ENCODE results near the gene ACVR2B.
"Not testable (repeated sequence)": the region's sequence is repeated elsewhere in the genome, so short reads cannot be mapped to it uniquely, and the experiment has no call there.

The ACVR2B gene

DNA sequence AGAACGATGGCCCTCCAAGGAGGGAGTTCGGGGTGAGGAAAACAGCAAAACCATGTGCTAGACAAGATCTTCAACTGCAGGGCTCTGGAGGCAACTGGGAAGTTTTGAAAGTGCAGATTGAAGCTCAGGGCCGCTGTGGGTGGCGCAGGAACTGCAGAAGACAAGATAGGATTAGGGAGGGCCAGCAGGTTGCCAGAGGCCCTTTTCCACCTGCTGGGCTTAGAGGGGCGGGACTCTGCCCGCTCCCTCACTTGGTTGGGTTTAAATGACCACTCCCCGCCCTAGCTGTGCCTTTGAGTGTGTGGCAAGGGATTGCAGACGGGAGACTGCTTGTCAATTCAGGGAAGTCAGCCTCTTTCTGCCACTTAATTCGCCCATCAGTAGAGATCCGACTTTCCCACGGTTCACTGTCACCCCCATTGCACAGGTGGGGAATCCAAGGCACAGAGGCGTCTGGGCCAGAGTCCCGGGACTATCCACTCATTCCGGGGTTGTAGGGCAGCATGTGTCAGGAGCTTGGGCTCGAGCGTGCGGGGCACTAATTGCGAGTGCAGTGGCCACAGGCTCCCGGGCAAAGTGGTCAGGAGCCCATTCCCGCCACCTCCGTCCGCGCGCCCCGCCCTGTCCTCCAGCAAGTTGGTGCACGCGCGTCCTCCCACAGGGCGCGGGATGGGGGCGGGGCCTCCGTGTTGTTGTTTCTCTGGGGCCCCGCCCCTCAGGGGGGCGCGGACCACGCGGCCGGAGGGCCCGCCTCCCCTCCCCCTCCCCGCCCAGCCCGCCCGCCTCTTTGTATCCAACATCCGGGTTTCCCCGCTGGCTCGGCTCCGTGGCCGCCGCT lies at the start of gene ACVR2B:
ACVR2B (plus strand) TSS at position 816 of the 838 bp plus-strand sequence. CDS start 433 bp downstream, outside the sequence.
- peak; percentile 39 to 52 for DNase-seq (ENCODE audit: low read depth in 2 of 2)

- DNase-seq (ENCODE audit: low read depth in 2 of 2), result no peak
These were observed 49.4 kb upstream of the ACVR2B start for GRCh38 chr3:38404286-38404685.

DNA sequence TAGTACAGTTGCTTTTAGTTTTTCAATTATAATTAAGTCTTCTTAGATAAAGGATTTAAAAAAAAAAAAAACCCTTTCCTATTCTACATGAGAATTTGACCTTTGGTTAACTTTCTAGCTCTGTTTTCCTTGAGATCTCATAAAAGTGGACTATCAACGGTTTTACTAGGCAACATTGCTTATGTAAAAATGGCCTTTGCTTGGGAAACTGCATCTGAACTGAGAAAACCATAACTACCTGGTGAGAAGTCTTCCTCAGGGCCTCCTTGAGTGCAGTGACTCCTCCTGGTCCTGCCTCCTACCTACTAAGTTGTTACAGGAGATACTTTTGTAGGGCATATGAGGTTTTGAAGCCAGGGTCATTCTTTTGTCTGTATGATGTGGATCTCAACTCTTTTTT lies 42.1 kb upstream of the ACVR2B start:
- no peak for DNase-seq (ENCODE audit: low read depth in 2 of 2)

- not testable (repeated sequence) for DNase-seq (ENCODE audit: low read depth in 2 of 2)
These were observed 32.9 kb upstream of the ACVR2B start for GRCh38 chr3:38420758-38421157.

DNA sequence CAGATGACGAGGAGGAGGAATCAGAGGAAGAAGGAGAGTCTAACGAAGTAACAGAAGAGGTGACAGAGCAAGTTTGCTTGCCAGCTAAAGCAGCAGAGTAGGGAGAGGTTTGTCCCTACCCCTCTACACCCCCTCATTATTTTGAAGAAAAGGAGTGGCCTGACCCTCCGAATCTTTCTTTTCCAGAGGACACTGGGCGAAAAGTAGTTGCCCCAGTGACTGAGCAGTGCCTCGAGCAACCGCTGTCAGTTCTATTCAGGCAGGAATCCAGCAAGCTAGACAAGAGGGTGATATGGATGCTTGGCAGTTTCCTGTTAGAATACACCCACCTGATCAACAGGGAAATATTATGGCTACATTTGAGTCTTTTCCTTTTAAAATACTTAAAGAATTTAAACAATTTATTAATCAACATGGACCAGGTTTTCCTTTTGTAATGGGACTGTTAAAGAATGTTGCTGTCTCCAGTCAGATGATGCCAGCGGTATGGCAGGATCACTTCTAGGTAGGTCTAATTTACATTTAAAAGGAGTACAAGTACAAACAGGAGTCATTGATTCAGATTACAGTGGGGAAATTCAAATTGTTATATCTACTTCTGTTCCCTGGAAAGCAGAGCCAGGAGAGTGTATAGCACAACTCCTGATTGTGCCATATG lies 31.9 kb upstream of the ACVR2B start:
- no peak for DNase-seq (ENCODE audit: low read depth in 2 of 2)

DNA sequence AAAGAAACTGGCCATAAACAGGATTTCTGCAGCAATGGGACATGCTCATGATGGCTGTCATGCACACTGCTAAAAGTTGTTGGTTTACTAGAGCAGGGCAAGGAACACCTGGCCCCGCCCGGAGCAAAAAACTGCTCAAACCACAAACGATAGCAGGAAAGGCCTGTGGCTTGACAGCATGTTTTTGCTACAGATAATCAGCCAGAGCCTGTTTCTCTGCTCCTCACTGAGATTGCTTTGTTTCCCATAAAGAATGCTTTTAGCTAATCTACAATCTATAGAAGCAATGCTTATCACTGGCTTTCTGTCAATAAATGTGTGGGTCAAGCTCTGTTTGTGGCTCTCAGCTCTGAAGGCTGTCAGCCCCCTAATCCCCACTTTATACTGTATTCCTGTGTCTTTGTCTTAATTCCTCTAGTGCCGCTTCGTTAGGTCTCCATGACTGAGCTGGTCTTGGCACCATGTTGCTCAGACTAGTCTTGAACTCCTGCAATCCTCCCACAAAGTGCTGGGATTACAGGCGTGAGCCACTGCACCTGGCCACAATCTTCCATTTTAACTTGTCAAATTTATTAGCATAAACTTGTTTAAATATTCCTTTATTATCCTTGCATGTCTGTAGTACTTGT lies 26.8 kb upstream of the ACVR2B start:
- not testable (repeated sequence) for DNase-seq (ENCODE audit: low read depth in 2 of 2)

DNA sequence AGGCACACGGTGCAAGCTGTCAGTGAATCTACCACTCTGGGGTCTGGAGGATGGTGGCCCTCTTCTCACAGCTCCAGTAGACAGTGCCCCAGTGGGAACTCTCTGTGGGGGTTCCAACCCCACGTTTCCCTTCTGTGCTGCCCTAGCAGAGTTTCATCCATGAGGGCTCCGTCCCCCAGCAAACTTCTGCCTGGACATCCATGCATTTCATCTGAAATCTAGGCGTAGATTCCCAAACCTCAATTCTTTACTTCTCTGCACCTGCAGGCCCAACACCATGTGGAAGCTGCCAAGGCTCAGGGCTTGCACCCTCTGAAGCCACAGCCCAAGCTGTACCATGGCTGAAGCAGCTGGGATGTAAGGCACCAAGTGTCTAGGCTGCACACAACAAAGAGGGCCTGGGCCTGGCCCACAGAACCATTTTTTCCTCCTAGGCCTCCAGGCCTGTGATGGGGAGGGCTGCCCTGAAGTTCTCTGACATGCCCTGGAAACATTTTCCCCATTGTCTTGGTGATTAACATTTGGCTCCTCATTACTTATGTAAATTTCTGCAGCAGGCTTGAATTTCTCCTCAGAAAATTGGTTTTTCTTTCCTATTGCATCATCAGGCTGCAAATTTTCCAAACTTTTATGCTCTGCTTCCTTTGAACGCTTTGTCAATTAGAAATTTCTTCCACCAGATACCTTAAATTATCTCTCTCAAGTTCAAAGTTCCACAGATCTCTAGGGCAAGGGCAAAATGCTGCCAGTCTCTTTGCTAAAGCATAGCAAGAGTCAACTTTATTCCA lies 20.6 kb upstream of the ACVR2B start:
- not testable (repeated sequence) for DNase-seq (ENCODE audit: low read depth in 2 of 2)

- not testable (repeated sequence) for DNase-seq (ENCODE audit: low read depth in 2 of 2)
These were observed 20.0 kb upstream of the ACVR2B start for GRCh38 chr3:38433661-38434060.

- DNase-seq (ENCODE audit: low read depth in 2 of 2), result not testable (repeated sequence)
These were observed 15.1 kb upstream of the ACVR2B start for GRCh38 chr3:38438436-38439069.

DNA sequence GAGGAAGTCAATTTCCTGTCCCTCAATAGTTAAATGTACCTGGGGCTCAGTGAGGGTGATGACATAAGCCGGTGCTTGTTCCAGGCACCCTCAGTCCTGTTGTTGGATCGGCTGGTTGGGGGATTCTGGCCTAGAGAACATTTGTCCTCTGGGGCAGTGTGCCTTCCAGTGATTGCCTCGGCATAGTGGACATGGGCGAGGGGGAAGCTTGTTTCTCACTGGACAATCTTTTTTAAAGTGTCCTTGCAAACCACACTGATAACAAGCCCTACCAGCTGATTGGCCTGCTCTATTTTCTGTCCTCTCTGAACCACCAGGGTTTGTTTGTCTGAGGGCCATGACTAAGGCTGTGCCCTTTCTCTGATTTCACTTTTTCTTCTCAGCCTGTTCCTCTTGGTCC lies 10.5 kb upstream of the ACVR2B start:
- DNase-seq (ENCODE audit: low read depth in 2 of 2), result not testable (repeated sequence)

DNA sequence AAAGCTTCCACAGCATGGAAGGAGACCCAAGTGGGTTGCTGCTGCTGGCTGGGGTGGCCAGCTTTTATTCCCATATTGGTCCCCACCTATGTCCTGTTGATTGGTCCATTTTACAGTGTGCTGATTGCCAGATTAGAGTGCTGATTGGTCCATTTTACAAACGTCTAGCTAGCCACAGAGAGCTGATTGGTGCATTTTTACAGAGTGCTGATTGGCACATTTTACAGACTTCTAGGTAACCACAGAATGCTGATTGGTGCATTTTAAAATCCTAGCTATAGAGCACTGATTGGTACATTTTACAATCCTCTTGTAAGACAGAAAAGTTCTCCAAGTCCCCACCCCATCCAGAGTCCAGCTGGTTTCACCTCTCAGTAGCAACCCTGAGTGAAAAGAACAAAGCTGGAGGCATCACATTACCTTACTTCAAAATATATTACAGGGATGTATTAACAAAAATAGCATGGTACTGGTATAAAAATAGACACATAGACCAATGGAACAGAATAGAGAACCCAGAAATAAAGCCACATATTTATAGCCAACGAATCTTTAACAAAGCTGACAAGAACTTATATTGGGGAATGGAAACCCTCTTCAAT lies 7.5 kb upstream of the ACVR2B start:
- DNase-seq (ENCODE audit: low read depth in 2 of 2), result no peak

DNA sequence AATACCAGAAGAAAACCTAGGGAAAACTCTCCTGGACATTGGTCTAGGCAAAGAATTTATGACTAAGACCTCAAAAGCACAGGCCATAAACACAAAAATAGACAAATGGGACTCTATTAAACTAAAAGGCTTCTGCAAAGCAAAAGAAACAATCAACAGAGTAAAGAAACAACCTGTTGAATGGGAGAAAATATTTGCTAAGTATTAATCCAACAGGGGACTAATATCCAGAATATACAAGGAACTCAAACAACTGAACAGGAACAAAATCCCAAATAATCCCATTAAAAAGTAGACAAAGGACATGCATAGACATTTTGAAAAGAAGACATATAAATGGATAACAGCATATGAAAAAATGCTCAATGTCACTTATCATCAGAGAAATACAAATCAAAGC lies 6.9 kb upstream of the ACVR2B start:
- DNase-seq (ENCODE audit: low read depth in 2 of 2), result no peak

DNA sequence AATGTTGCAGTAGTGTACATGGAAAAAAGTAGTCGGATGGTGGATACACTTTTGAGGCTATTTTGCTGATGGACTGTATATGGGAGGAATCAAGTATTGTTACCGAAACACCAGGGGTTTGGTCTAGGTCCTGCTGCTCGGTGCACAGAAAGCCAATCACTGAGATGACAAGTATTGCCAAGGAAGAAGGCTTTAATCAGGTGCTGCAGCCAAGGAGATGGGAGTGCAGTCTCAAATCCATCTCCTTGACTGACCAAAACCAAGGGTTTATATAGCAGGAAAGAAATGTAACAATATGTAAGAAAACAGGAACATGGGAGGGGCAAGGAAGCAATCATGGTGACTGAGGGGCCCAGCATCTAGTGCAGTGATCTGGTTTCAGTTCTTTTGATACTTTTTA lies 2.8 kb upstream of the ACVR2B start:
- no peak for DNase-seq (ENCODE audit: low read depth in 2 of 2)

DNA sequence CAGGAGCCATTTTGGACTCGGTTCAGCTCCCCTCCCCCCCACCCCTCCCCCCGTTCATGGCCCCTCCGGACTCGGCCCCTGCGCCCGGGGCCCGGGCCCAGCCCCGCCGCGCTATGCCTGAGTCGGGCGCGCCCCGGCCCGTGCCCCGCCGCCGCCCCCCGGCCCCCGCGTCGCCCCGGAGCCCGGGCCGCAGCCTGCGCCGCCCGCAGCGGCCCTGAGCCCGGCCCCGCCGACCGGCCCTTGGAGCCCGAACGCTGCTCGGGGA lies 155 bp downstream of the ACVR2B start:
- no peak for DNase-seq (ENCODE audit: low read depth in 2 of 2)

DNA sequence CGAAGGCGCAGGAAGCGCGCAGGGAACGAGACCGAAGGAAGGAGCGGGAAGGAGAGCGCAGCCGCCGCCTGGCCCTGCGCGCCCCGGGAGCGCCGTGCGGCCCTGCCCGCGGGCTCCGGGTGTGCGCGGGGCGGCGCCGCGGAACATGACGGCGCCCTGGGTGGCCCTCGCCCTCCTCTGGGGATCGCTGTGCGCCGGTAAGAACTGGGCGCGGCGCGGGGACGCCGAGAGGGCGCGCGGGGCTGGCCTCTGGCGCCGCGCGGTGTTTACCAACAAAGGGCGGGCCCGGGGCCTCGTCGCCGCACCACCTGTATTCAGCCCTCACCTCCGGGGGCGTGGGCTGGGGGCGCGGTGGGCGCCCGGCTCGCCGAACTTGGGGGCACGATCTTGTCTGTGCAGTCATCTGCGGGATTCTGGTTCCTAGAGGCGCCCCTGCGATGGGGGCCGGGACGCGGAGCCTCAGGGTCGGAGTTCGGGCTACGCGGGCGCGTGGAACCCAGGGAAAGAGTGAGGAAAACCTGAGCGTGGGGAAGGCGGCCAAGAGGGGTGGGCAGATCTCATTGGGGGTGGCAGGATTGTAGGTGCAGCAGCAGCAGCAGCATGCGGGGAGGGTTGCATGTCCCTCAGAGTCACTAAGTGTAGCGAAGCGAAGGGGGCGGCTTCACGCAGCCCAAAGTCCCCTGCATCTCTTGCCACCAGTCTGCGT lies 641 bp downstream of the ACVR2B start:
- no peak for DNase-seq (ENCODE audit: low read depth in 2 of 2)

DNA sequence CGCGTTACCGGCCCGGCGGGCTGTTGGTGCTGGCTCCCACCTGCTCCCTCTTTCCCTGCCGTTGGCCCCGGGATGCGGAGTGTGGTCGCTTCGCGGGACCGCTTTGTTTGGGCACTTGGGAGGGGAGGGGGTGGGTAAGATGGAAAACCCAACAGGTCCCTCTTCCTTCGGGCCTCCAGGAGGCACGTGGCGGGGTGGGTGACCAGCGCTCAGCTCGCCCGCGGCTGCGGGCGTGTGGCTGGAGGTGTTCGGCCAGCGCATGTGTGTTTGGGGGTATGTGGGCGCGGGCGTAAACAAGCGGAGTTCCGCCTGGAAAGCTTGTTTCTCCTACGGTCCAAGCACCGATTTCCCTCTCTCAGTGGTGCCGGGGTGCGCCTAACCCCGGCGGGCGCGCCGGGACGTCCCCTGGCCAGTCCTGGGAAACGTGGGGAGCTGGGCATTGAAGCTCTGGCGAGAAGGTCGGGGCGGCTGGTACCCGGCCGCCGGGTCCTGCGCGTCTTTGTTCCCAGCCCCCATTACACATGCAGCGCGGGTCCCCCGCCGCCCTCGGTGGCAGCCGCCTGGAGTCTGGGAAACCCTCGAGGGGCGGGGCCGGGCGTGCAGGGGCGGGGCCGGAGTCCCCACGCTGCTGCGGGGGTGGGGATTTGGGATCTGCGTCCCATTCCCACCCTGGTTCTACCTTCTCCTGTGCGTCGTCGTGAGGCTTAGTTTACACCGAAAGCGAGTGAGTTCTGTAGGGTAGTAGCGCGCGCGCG lies 1.4 kb downstream of the ACVR2B start:
- no peak for DNase-seq (ENCODE audit: low read depth in 2 of 2)

DNA sequence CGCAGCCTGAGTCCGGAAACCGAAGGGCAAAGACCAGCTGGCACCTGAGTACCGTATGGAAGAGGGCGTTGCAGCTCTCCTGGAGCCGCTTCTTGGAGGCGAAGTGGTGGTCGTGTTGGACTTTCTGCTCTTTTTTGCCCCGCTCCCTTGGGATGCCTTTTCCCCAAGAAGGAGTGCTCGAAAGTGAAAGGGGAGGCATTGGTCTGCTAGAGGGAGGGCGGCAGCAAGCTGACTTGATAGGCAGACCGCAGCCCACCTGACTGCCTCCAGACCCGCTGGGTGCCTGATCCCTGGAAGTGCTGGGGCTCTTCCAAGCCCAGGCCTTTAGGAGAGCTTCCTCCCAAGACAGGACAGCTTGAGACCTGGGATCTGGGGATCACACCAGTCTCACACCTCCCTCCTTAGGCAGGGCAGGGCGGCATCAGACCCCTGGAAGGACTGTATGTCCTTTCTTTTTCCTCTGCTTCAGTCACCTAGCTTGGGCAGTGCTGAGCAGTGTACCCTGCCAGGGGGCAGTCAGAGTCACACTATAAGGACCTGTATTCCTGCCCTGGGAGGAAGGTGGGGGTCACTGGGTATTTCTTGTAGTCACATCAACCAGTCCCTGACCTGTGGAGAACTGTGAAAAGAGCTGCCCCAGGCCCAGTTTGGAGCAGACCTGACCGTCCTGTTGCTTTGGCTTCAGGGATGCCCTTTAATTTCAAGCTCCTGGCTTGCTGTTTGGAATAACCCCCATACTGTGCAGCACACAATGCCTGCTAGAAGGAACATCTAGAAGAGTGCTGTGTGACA lies 2.1 kb downstream of the ACVR2B start:
- no peak for DNase-seq (ENCODE audit: low read depth in 2 of 2)

GRCh38 chr3:38457111-38458003 lies 3.7 kb downstream of the ACVR2B start:
- no peak for DNase-seq (ENCODE audit: low read depth in 2 of 2)

All from stimulated activated CD8-positive, alpha-beta memory T cell treated with anti-CD3 and anti-CD28 coated beads, Interleukin-2, amount 100 ng/mL, for 1 hour (primary cell).